IMR-90 (cell line): ENCODE data around the gene HS6ST3. TPM values are rescaled to one million over a fixed set of nuclear protein-coding genes. Genes with fewer than 3 reads are reported as not detected.

Experiments used
- ATAC-seq: fragments of 200-7000 bp; cut with Tn5 transposase; 2 replicates; pipeline ENCODE4 v1.9.1; 2020; ENCODE audit warnings: low read depth, mild to moderate bottlenecking, moderate library complexity
- BruUV-seq: library from RNA; stranded (reverse); fragments of 400-500 nt; replicated peaks from 2 replicates; lab custom pipeline; 2021; lab: Mats Ljungman, UMichigan
- CTCF ChIA-PET: fragments of 300-600 bp; formaldehyde crosslinking; extraction: SDS; loops from one replicate; lab custom pipeline; 2021; ENCODE audit warnings: antibody characterized with exemption; lab: Yijun Ruan, JAX
- POLR2A ChIA-PET: fragments of 300-600 bp; sonication (Branson Sonifier 250); formaldehyde crosslinking; loops from one replicate; lab custom pipeline; 2022; ENCODE audit warnings: antibody characterized with exemption; ENCODE audit not compliant: unreplicated experiment; lab: Charles Lee
- DNase-seq: peaks from one replicate; pipeline ENCODE4 v3.0.0; 2013
- H2AFZ ChIP-seq: replicated peaks from 2 replicates; pipeline ENCODE3; 2013; ENCODE audit warnings: low read length, mild to moderate bottlenecking; ENCODE audit not compliant: poor library complexity
- H2AK5ac ChIP-seq: 2 replicates; pipeline ENCODE4 v1.6.1; 2013; ENCODE audit warnings: low read depth, low read length, inconsistent platforms
- H2AK9ac ChIP-seq: replicated peaks from 2 replicates; pipeline ENCODE3; 2013; ENCODE audit warnings: mild to moderate bottlenecking, low read depth, low read length, moderate library complexity; ENCODE audit not compliant: poor library complexity
- H2BK120ac ChIP-seq: 2 replicates; pipeline ENCODE4 v1.6.1; 2013; ENCODE audit warnings: low read depth, low read length, inconsistent platforms
- H2BK15ac ChIP-seq: 3 replicates; pipeline ENCODE4 v1.6.1; 2013; ENCODE audit warnings: low read depth, low read length, inconsistent platforms
- H2BK20ac ChIP-seq: 2 replicates; pipeline ENCODE4 v1.6.1; 2013; ENCODE audit warnings: low read depth, mild to moderate bottlenecking, inconsistent platforms, low read length, moderate library complexity
- H2BK5ac ChIP-seq: 2 replicates; pipeline ENCODE4 v1.6.1; 2013; ENCODE audit warnings: mild to moderate bottlenecking, low read depth, low read length, inconsistent platforms; ENCODE audit not compliant: poor library complexity, severe bottlenecking
- H3K14ac ChIP-seq: replicated peaks from 2 replicates; pipeline ENCODE4 v1.6.1; 2013; ENCODE audit warnings: low read depth, low read length, inconsistent platforms
- H3K18ac ChIP-seq: 2 replicates; pipeline ENCODE4 v1.6.1; 2013; ENCODE audit warnings: low read depth, low read length, control low read depth
- H3K23ac ChIP-seq: 2 replicates; pipeline ENCODE4 v1.6.1; 2013; ENCODE audit warnings: low read depth, low read length, inconsistent platforms
- H3K27ac ChIP-seq: 2 replicates; pipeline ENCODE4 v1.5.1; 2013; ENCODE audit warnings: mild to moderate bottlenecking, control low read depth, low read length; ENCODE audit not compliant: insufficient read depth
- H3K27me3 ChIP-seq: 2 replicates; pipeline ENCODE4 v1.6.1; 2013; ENCODE audit warnings: low read length; ENCODE audit not compliant: control insufficient read depth, insufficient read depth
- H3K36me3 ChIP-seq: 2 replicates; pipeline ENCODE4 v1.6.1; 2013; ENCODE audit warnings: low read length, mixed read lengths; ENCODE audit not compliant: control insufficient read depth, insufficient read depth
- H3K4ac ChIP-seq: 2 replicates; pipeline ENCODE4 v1.6.1; 2013; ENCODE audit warnings: low read depth, low read length, inconsistent platforms
- H3K4me1 ChIP-seq: 2 replicates; pipeline ENCODE4 v1.6.1; 2013; ENCODE audit warnings: low read length, mixed read lengths; ENCODE audit not compliant: control insufficient read depth, insufficient read depth
- H3K4me2 ChIP-seq: 2 replicates; pipeline ENCODE4 v1.6.1; 2013; ENCODE audit warnings: low read depth, mild to moderate bottlenecking, control low read depth, low read length, moderate library complexity
- H3K4me3 ChIP-seq: 2 replicates; pipeline ENCODE4 v1.5.1; 2013; ENCODE audit warnings: low read depth, mild to moderate bottlenecking, control low read depth, low read length, moderate library complexity; ENCODE audit not compliant: insufficient read depth
- H3K56ac ChIP-seq: 2 replicates; pipeline ENCODE4 v1.6.1; 2013; ENCODE audit warnings: low read length, inconsistent platforms; ENCODE audit not compliant: insufficient read depth; ENCODE audit errors: extremely low read depth
- H3K79me1 ChIP-seq, 2 experiments: 2 replicates each; pipeline ENCODE4 v1.6.1; 2013; ENCODE audit warnings: low read length in 2 of 2, inconsistent platforms in 1 of 2, low read depth in 1 of 2
- H3K9ac ChIP-seq: 2 replicates; pipeline ENCODE4 v1.6.1; 2013; ENCODE audit warnings: low read depth, low read length, control low read depth
- H3K9me1 ChIP-seq: 2 replicates; pipeline ENCODE4 v1.6.1; 2013; ENCODE audit warnings: low read length, inconsistent platforms; ENCODE audit not compliant: insufficient read depth
- H3K9me3 ChIP-seq: 2 replicates; pipeline ENCODE4 v1.6.1; 2013; ENCODE audit warnings: low read length; ENCODE audit not compliant: control insufficient read depth, insufficient read depth
- H4K20me1 ChIP-seq: 2 replicates; pipeline ENCODE4 v1.6.1; 2013; ENCODE audit warnings: low read length, inconsistent platforms; ENCODE audit not compliant: insufficient read depth
- H4K5ac ChIP-seq: 2 replicates; pipeline ENCODE4 v1.6.1; 2013; ENCODE audit warnings: mild to moderate bottlenecking, low read depth, low read length, control low read depth
- H4K8ac ChIP-seq, 2 experiments: 2 replicates each; pipeline ENCODE4 v1.6.1; 2013; ENCODE audit warnings: low read depth in 2 of 2, low read length in 2 of 2, control low read depth in 1 of 2, inconsistent platforms in 1 of 2
- H4K91ac ChIP-seq: 2 replicates; pipeline ENCODE4 v1.6.1; 2013; ENCODE audit warnings: low read depth, low read length, inconsistent platforms; ENCODE audit not compliant: insufficient read depth
- BHLHE40 ChIP-seq: fragments of 150-350 bp; IDR thresholded peaks from 2 replicates; pipeline ENCODE4 v1.6.1; 2016; ENCODE audit warnings: mild to moderate bottlenecking, low read depth, low read length
- CEBPB ChIP-seq: IDR thresholded peaks from 2 replicates; pipeline ENCODE4 v1.6.1; 2012; ENCODE audit warnings: low read depth, low read length, improper control_type of control experiment
- CHD1 ChIP-seq: IDR thresholded peaks from 2 replicates; pipeline ENCODE4 v1.6.1; 2012; ENCODE audit warnings: low read depth, low read length, improper control_type of control experiment
- CTCF ChIP-seq: conservative IDR thresholded peaks from 2 replicates; pipeline ENCODE4 v1.5.1; 2012; ENCODE audit warnings: mild to moderate bottlenecking, low read depth, low read length, improper control_type of control experiment
- ELK1 ChIP-seq: fragments of 150-350 bp; IDR thresholded peaks from 2 replicates; pipeline ENCODE4 v1.6.1; 2016; ENCODE audit warnings: low read depth, mild to moderate bottlenecking, low read length, moderate library complexity, borderline replicate concordance
- MAZ ChIP-seq: IDR thresholded peaks from 2 replicates; pipeline ENCODE4 v1.6.1; 2012; ENCODE audit warnings: low read depth, mild to moderate bottlenecking, low read length, improper control_type of control experiment, moderate library complexity, borderline replicate concordance
- MXI1 ChIP-seq: IDR thresholded peaks from 2 replicates; pipeline ENCODE4 v1.6.1; 2012; ENCODE audit warnings: low read depth, mild to moderate bottlenecking, low read length, moderate library complexity, borderline replicate concordance
- NFE2L2 ChIP-seq: fragments of 150-350 bp; IDR thresholded peaks from 2 replicates; pipeline ENCODE4 v1.6.1; 2016; ENCODE audit warnings: low read depth, mild to moderate bottlenecking, low read length
- POLR2A ChIP-seq: IDR thresholded peaks from 2 replicates; pipeline ENCODE4 v1.6.1; 2012; ENCODE audit warnings: mild to moderate bottlenecking, low read depth, low read length
- RAD21 ChIP-seq: IDR thresholded peaks from 2 replicates; pipeline ENCODE4 v1.6.1; 2012; ENCODE audit warnings: low read length, improper control_type of control experiment
- RCOR1 ChIP-seq: IDR thresholded peaks from 2 replicates; pipeline ENCODE4 v1.6.1; 2012; ENCODE audit warnings: mild to moderate bottlenecking, low read length, improper control_type of control experiment; ENCODE audit not compliant: insufficient replicate concordance
- RFX5 ChIP-seq: IDR thresholded peaks from 2 replicates; pipeline ENCODE4 v1.8.0; 2012; ENCODE audit warnings: low read depth, mild to moderate bottlenecking, low read length, moderate library complexity
- USF2 ChIP-seq: fragments of 150-350 bp; IDR thresholded peaks from 2 replicates; pipeline ENCODE4 v1.6.1; 2017; ENCODE audit warnings: mild to moderate bottlenecking, antibody characterized with exemption, low read length, low read depth
- WGBS, 2 experiments: methylation state at CpG; one replicate each; pipeline versions ENCODE4 v1.1.5 to v1.1.7; 2013; ENCODE audit warnings: missing lambda C conversion rate in 2 of 2; ENCODE audit not compliant: insufficient read length in 1 of 2; ENCODE audit errors: extremely low coverage in 2 of 2; 5-methylcytosine and 5-hydroxymethylcytosine counted together
- dilution Hi-C: fragments of 300-500 bp; cut with HindIII; formaldehyde crosslinking; loops from one replicate; pipeline ENCODE4 v1.14.3; 2018; ENCODE audit warnings: low sequenced_read_pairs; ENCODE audit not compliant: unreplicated experiment
- in situ Hi-C: fragments of 300-500 bp; cut with MboI; formaldehyde crosslinking; loops from 3 replicates; pipeline ENCODE4 v1.14.3; 2019; ENCODE audit warnings: low sequenced_read_pairs, inconsistent platforms, mixed read lengths
- intact Hi-C: fragments of 100-400 bp; cut with micrococcal nuclease; formaldehyde crosslinking; loops from 2 replicates; pipeline ENCODE4 v1.10.0; 2022
- polyA plus RNA-seq, 3 experiments: library from polyadenylated mRNA; depleted of rRNA; stranded (reverse); fragments of >200 nt; gene quantifications; 2 replicates each; pipeline ENCODE4 v1.2.3, GENCODE V29; 2012; ENCODE audit warnings: low replicate concordance in 1 of 3
- total RNA-seq: library from RNA; depleted of rRNA; stranded (reverse); fragments of >200 nt; gene quantifications from 2 replicates; pipeline ENCODE4 v1.2.3, GENCODE V29; 2012

The HS6ST3 gene
- total and polyA plus RNA-seq, 2 of the 4 experiments (the other 2 are of a cell fraction): not detected

GRCh38 chr13:96525715-96526114 is 435.8 kb downstream of the HS6ST3 start:
- H3K18ac ChIP-seq: no peak overlapping the region
- ATAC-seq (no peak), DNase-seq (no peak)
- no peak overlapping the region for H4K91ac ChIP-seq
- no peak overlapping the region for H3K23ac ChIP-seq
- H4K8ac ChIP-seq: no peak overlapping the region
- no peaks in the 10 kb centered on the region for H3K27me3 ChIP-seq
- ChIA-PET CTCF (no interaction called here), POLR2A (no interaction called here)
- no peak overlapping the region for H2BK20ac ChIP-seq
- no peak overlapping the region for H3K56ac ChIP-seq
- H3K4ac ChIP-seq: no peak overlapping the region
- no peaks in the 10 kb centered on the region for H3K9me1 ChIP-seq
- no peak overlapping the region for H2BK120ac ChIP-seq
- no peaks in the 10 kb centered on the region for H4K20me1 ChIP-seq
- no TSS peak for BruUV-seq
- no peak overlapping the region for H3K14ac ChIP-seq
- H2BK15ac ChIP-seq: no peak overlapping the region
- no peak overlapping the region for H3K4me2 ChIP-seq
- dilution Hi-C loops (no loop called here), in situ Hi-C loops (no loop called here), intact Hi-C loops (no loop called here)
- no peak overlapping the region for H2BK5ac ChIP-seq
- no peak for TF ChIP-seq BHLHE40
- TF ChIP-seq CTCF: no peak
- no peak for TF ChIP-seq CEBPB
- no peak for TF ChIP-seq POLR2A
- TF ChIP-seq RCOR1: no peak
- no peak for TF ChIP-seq CHD1
- no peak for TF ChIP-seq MXI1
- no peak for TF ChIP-seq RAD21
- TF ChIP-seq USF2: no peak
- no peak for TF ChIP-seq RFX5
- no peak for TF ChIP-seq MAZ
- no peak for TF ChIP-seq NFE2L2
- TF ChIP-seq ELK1: no peak
- H3K4me3 ChIP-seq: no peak overlapping the region
- WGBS, 2 experiments: no CpG with 5 or more reads among the region's 2 CpGs
- no peak overlapping the region for H3K27ac ChIP-seq
- no peaks in the 10 kb centered on the region for H3K36me3 ChIP-seq
- no peaks in the 10 kb centered on the region for H3K79me1 ChIP-seq
- H4K5ac ChIP-seq: no peak overlapping the region
- H2AK5ac ChIP-seq: no peak overlapping the region
- H3K9me3 ChIP-seq: peaks cover 4% of the 10 kb centered on the region
- H3K9ac ChIP-seq: no peak overlapping the region
- no peak overlapping the region for H2AFZ ChIP-seq
- H2AK9ac ChIP-seq: no peak overlapping the region
- no peaks in the 10 kb centered on the region for H3K4me1 ChIP-seq
